Mammary epithelial cell (primary cell): ENCODE data around the gene CCDC102B.
"Not testable (repeated sequence)": the region's sequence is repeated elsewhere in the genome, so short reads cannot be mapped to it uniquely, and the experiment has no call there.

ENCODE experiments used
- CTCF ChIP-seq, 2 donors: IDR thresholded peaks in 1 of 2; conservative IDR thresholded peaks in 1 of 2; 2 replicates each; pipeline ENCODE4 v1.5.1; 2011 to 2012; ENCODE audit warnings: inconsistent platforms in 2 of 2, low read length in 2 of 2, mild to moderate bottlenecking in 2 of 2, control low read depth in 1 of 2, low read depth in 1 of 2; ENCODE audit not compliant: insufficient read depth in 1 of 2; ENCODE audit errors: extremely low read depth in 1 of 2
- EZH2 ChIP-seq: IDR thresholded peaks from 2 replicates; pipeline ENCODE4 v1.6.1; 2012; ENCODE audit warnings: low read length, inconsistent platforms, borderline replicate concordance

- TF ChIP-seq CTCF (conservative IDR thresholded peaks at IDR 0.05 in 1 of 2, IDR thresholded peaks at IDR 0.05 in 1 of 2; ENCODE audit: extremely low read depth in 1 of 2, insufficient read depth in 1 of 2, low read depth in 1 of 2, low read length in 2 of 2); EZH2: not testable (repeated sequence)
These were observed 82.1 kb downstream of the CCDC102B start for GRCh38 chr18:68879947-68880346.
